Neuronal stem cell (in vitro differentiated cells): ENCODE measurements around the gene CDCP2.
A peak's percentile ranks its signal among the peaks of the same experiment; 100 is the strongest.

Experiments
- DNase-seq: peaks from one replicate; pipeline ENCODE4 v3.0.0-alpha.2; 2013; ENCODE audit warnings: low spot score
- H2AFZ ChIP-seq: one replicate; pipeline ENCODE4 v1.6.1; 2013; ENCODE audit warnings: mild to moderate bottlenecking, low read length, inconsistent platforms
- H2AK5ac ChIP-seq: 2 replicates; pipeline ENCODE4 v1.6.1; 2013; ENCODE audit warnings: low read depth, mild to moderate bottlenecking, inconsistent platforms, low read length, moderate library complexity, mixed read lengths
- H2BK120ac ChIP-seq: 2 replicates; pipeline ENCODE4 v1.6.1; 2013; ENCODE audit warnings: low read depth, mild to moderate bottlenecking, inconsistent platforms, low read length, moderate library complexity, mixed read lengths
- H2BK12ac ChIP-seq: one replicate; pipeline ENCODE4 v1.6.1; 2013; ENCODE audit warnings: low read length, inconsistent platforms
- H2BK15ac ChIP-seq: 2 replicates; pipeline ENCODE4 v1.6.1; 2013; ENCODE audit warnings: mild to moderate bottlenecking, low read length, inconsistent platforms, mixed read lengths
- H2BK5ac ChIP-seq: one replicate; pipeline ENCODE4 v1.6.1; 2013; ENCODE audit warnings: inconsistent platforms, mild to moderate bottlenecking, low read length, moderate library complexity
- H3K14ac ChIP-seq: one replicate; pipeline ENCODE4 v1.6.1; 2013; ENCODE audit warnings: low read length, inconsistent platforms
- H3K18ac ChIP-seq: 2 replicates; pipeline ENCODE4 v1.6.1; 2013; ENCODE audit warnings: low read length, inconsistent platforms
- H3K23ac ChIP-seq: 2 replicates; pipeline ENCODE4 v1.6.1; 2013; ENCODE audit warnings: low read depth, mild to moderate bottlenecking, mixed read lengths, low read length, inconsistent platforms; ENCODE audit not compliant: poor library complexity
- H3K27ac ChIP-seq: replicated peaks from 3 replicates; pipeline ENCODE4 v1.5.1; 2013; ENCODE audit warnings: low read length, inconsistent platforms
- H3K27me3 ChIP-seq, 3 experiments: 2 replicates each; pipeline ENCODE4 v1.6.1; 2013; ENCODE audit warnings: low read length in 3 of 3, mild to moderate bottlenecking in 2 of 3, inconsistent platforms in 1 of 3, low read depth in 1 of 3, mixed read lengths in 1 of 3, moderate library complexity in 1 of 3; ENCODE audit not compliant: control insufficient read depth in 3 of 3, insufficient read depth in 3 of 3
- H3K36me3 ChIP-seq, 2 donors: replicated peaks in 1 of 2; 2 replicates each; pipeline ENCODE4 v1.6.1; 2013; ENCODE audit warnings: low read length in 2 of 2; ENCODE audit not compliant: control insufficient read depth in 2 of 2, insufficient read depth in 2 of 2
- H3K4ac ChIP-seq: 2 replicates; pipeline ENCODE4 v1.6.1; 2013; ENCODE audit warnings: inconsistent platforms, mild to moderate bottlenecking, low read length, moderate library complexity
- H3K4me1 ChIP-seq, 2 donors: 1 replicate in 1 of 2; 2 replicates in 1 of 2; pipeline ENCODE4 v1.6.1; 2013; ENCODE audit warnings: low read length in 2 of 2, low read depth in 1 of 2; ENCODE audit not compliant: control insufficient read depth in 2 of 2, insufficient read depth in 1 of 2
- H3K4me2 ChIP-seq: one replicate; pipeline ENCODE4 v1.6.1; 2013; ENCODE audit warnings: mild to moderate bottlenecking, low read length, inconsistent platforms; ENCODE audit not compliant: insufficient read depth, poor library complexity, severe bottlenecking
- H3K4me3 ChIP-seq, 2 donors: 2 replicates each; pipeline ENCODE4 v1.5.1; 2013; ENCODE audit warnings: low read length in 2 of 2, mild to moderate bottlenecking in 2 of 2, inconsistent platforms in 1 of 2, moderate library complexity in 1 of 2
- H3K79me1 ChIP-seq: one replicate; pipeline ENCODE4 v1.6.1; 2013; ENCODE audit warnings: low read depth, mild to moderate bottlenecking, inconsistent platforms, low read length, moderate library complexity
- H3K9ac ChIP-seq: one replicate; pipeline ENCODE4 v1.6.1; 2013; ENCODE audit warnings: mild to moderate bottlenecking, low read depth, low read length, inconsistent platforms; ENCODE audit not compliant: poor library complexity
- H3K9me3 ChIP-seq, 2 donors: replicated peaks in 1 of 2; 2 replicates each; pipeline versions ENCODE3 to v1.6.1; 2013; ENCODE audit warnings: low read length in 2 of 2, mild to moderate bottlenecking in 2 of 2, inconsistent platforms in 1 of 2, low read depth in 1 of 2, mixed read lengths in 1 of 2, moderate library complexity in 1 of 2; ENCODE audit not compliant: control insufficient read depth in 2 of 2, insufficient read depth in 1 of 2
- H4K8ac ChIP-seq: one replicate; pipeline ENCODE4 v1.6.1; 2013; ENCODE audit warnings: low read depth, mild to moderate bottlenecking, inconsistent platforms, low read length, moderate library complexity
- H4K91ac ChIP-seq: one replicate; pipeline ENCODE4 v1.6.1; 2013; ENCODE audit warnings: low read length, low read depth, mild to moderate bottlenecking, inconsistent platforms; ENCODE audit not compliant: poor library complexity
- whole genome bisulfite sequencing, 2 donors: extraction: QIAGEN DNeasy Blood & Tissue Kit; methylation state at CpG; one replicate each; pipeline ENCODE4 v1.1.7; 2013; ENCODE audit warnings: missing lambda C conversion rate in 2 of 2, mixed read lengths in 1 of 2; ENCODE audit not compliant: insufficient read length in 2 of 2, insufficient replicate concordance in 1 of 2; ENCODE audit errors: extremely low coverage in 2 of 2; 5-methylcytosine and 5-hydroxymethylcytosine counted together

Gene CDCP2

DNA sequence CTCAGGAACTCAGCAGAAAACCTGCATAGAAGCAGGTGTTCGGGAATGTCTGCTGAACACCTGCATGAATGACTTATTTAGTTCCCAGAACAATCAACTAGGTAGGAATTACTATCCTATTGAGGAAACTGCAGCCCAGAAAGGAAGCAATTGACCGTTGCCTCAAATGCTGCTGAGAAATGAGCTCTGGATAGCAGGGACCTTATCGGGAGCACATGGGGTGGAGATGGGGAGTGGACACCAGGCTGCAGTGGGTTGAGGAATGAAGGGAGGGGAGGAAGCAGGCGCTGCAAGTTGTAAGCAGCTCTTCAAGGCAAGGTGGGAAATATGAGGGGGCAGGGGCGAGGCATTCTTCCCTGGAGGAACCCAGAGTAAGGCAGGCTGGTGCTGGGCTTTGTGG, 10.8 kb upstream of the CDCP2 start:
- no peak overlapping the region for H3K4ac ChIP-seq
- H3K27me3 ChIP-seq: no peaks in the 10 kb centered on the region
- no peak overlapping the region for H3K27ac ChIP-seq
- no peaks in the 10 kb centered on the region for H3K36me3 ChIP-seq
- no peak overlapping the region for H3K9ac ChIP-seq
- H4K8ac ChIP-seq: no peak overlapping the region
- H2BK15ac ChIP-seq: no peak overlapping the region
- H3K79me1 ChIP-seq: no peaks in the 10 kb centered on the region
- no peak overlapping the region for H3K14ac ChIP-seq
- H4K91ac ChIP-seq: no peak overlapping the region
- H2AK5ac ChIP-seq: no peak overlapping the region
- no peak overlapping the region for H3K4me3 ChIP-seq
- no peak for DNase-seq
- H3K4me1 ChIP-seq: peaks cover 0 to 4% of the 10 kb centered on the region in 2 donors
- no peak overlapping the region for H2BK12ac ChIP-seq
- no peak overlapping the region for H2AFZ ChIP-seq
- no peak overlapping the region for H2BK120ac ChIP-seq
- H3K18ac ChIP-seq: no peak overlapping the region
- no peaks in the 10 kb centered on the region for H3K9me3 ChIP-seq
- no peak overlapping the region for H3K4me2 ChIP-seq
- no CpG with 5 or more reads among the region's 5 CpGs for WGBS, 2 donors
- no peak overlapping the region for H3K23ac ChIP-seq
- H2BK5ac ChIP-seq: no peak overlapping the region

- no peak overlapping the region for H2AFZ ChIP-seq
- H3K27ac ChIP-seq: no peak overlapping the region
- H2BK5ac ChIP-seq: no peak overlapping the region
- H3K4me2 ChIP-seq: no peak overlapping the region
- H4K8ac ChIP-seq: no peak overlapping the region
- no peak for DNase-seq
- no peak overlapping the region for H3K23ac ChIP-seq
- no peaks in the 10 kb centered on the region for H3K9me3 ChIP-seq
- H3K4me1 ChIP-seq: peaks cover 0 to 4% of the 10 kb centered on the region in 2 donors
- H3K36me3 ChIP-seq: no peaks in the 10 kb centered on the region
- H3K18ac ChIP-seq: peak overlapping the region; percentile 19
- no peak overlapping the region for H4K91ac ChIP-seq
- H3K27me3 ChIP-seq: no peaks in the 10 kb centered on the region
- H2BK120ac ChIP-seq: no peak overlapping the region
- no peak overlapping the region for H3K4ac ChIP-seq
- no peak overlapping the region for H2BK12ac ChIP-seq
- H2BK15ac ChIP-seq: no peak overlapping the region
- no peaks in the 10 kb centered on the region for H3K79me1 ChIP-seq
- no peak overlapping the region for H3K9ac ChIP-seq
- H2AK5ac ChIP-seq: peak overlapping the region; percentile 5
- no peak overlapping the region for H3K4me3 ChIP-seq
- no peak overlapping the region for H3K14ac ChIP-seq
- no CpG with 5 or more reads among the region's 3 CpGs for WGBS, 2 donors
Measured at GRCh38 chr1:54163051-54163450, 10.3 kb upstream of the CDCP2 start.

DNA sequence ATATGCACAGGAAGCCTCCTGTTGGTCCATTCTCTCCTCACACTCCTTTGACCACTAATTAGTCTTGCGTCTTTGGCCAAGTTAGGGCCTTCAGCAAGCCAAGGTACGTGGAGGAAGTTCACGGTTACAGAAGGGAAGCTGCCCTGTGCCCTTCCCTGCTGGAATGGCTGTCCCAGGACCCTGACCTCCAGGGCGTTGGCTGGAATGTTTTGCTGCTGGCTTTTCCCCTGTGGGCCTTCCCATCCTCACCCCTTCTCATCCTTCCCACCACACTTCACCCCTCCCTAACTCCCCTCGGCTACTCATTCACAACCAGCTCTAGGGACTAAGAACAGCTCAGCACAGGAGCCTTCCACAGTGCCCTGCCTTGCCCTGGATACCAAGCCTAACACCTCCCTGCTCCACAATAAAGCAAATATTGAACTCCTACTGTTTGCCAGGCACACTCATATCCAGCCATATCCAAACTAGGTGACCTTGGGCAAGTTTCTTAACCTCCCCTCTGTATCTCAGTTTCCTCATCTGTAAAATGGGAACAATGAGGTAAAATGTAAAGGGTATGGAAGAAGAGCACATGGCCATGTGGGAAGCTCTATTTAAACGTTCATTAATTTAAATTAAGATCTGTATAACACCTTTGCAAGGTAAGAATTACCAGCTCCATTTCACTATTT, 8.8 kb upstream of the CDCP2 start:
- H3K27me3 ChIP-seq: peaks cover 0 to 6% (median 0%) of the 10 kb centered on the region in 3 experiments
- H3K36me3 ChIP-seq: no peaks in the 10 kb centered on the region
- no peak overlapping the region for H2AFZ ChIP-seq
- H3K27ac ChIP-seq: no peak overlapping the region
- DNase-seq: no peak
- H3K4ac ChIP-seq: no peak overlapping the region
- H3K4me3 ChIP-seq: no peak overlapping the region
- H4K8ac ChIP-seq: no peak overlapping the region
- no peak overlapping the region for H3K18ac ChIP-seq
- H2BK12ac ChIP-seq: no peak overlapping the region
- no peak overlapping the region for H3K9ac ChIP-seq
- H2BK120ac ChIP-seq: no peak overlapping the region
- peaks cover 0 to 2% of the 10 kb centered on the region in 2 donors for H3K9me3 ChIP-seq
- H4K91ac ChIP-seq: no peak overlapping the region
- no peaks in the 10 kb centered on the region for H3K79me1 ChIP-seq
- H2BK15ac ChIP-seq: no peak overlapping the region
- H3K14ac ChIP-seq: no peak overlapping the region
- WGBS, 2 donors: no CpG with 5 or more reads among the region's 6 CpGs
- H2BK5ac ChIP-seq: no peak overlapping the region
- H3K23ac ChIP-seq: no peak overlapping the region
- peaks cover 0 to 4% of the 10 kb centered on the region in 2 donors for H3K4me1 ChIP-seq
- H3K4me2 ChIP-seq: no peak overlapping the region
- peak overlapping the region; percentile 47 for H2AK5ac ChIP-seq

- H3K36me3 ChIP-seq: no peaks in the 10 kb centered on the region
- no peak overlapping the region for H3K4me3 ChIP-seq
- H3K14ac ChIP-seq: no peak overlapping the region
- peaks cover 0 to 2% of the 10 kb centered on the region in 2 donors for H3K9me3 ChIP-seq
- no peak overlapping the region for H2AK5ac ChIP-seq
- no peak overlapping the region for H3K23ac ChIP-seq
- H3K27me3 ChIP-seq: peaks cover 0 to 6% (median 0%) of the 10 kb centered on the region in 3 experiments
- no peak overlapping the region for H3K18ac ChIP-seq
- no peak overlapping the region for H4K8ac ChIP-seq
- no peak overlapping the region for H3K4me2 ChIP-seq
- H2BK120ac ChIP-seq: no peak overlapping the region
- WGBS, 2 donors: no CpG with 5 or more reads among the region's 3 CpGs
- no peaks in the 10 kb centered on the region for H3K79me1 ChIP-seq
- no peak overlapping the region for H3K27ac ChIP-seq
- H2BK15ac ChIP-seq: no peak overlapping the region
- H3K9ac ChIP-seq: no peak overlapping the region
- DNase-seq: no peak
- H3K4ac ChIP-seq: no peak overlapping the region
- H4K91ac ChIP-seq: no peak overlapping the region
- H2BK5ac ChIP-seq: no peak overlapping the region
- H2AFZ ChIP-seq: no peak overlapping the region
- peaks cover 0 to 4% of the 10 kb centered on the region in 2 donors for H3K4me1 ChIP-seq
- no peak overlapping the region for H2BK12ac ChIP-seq
Measured at GRCh38 chr1:54160351-54160750, 7.6 kb upstream of the CDCP2 start.
